Neuronal stem cell (in vitro differentiated cells): Measurements from ENCODE around the gene FBXL20.
"Not testable (repeated sequence)": the region's sequence is repeated elsewhere in the genome, so short reads cannot be mapped to it uniquely, and the experiment has no call there.

Experiments
- DNase-seq: peaks from one replicate; pipeline ENCODE4 v3.0.0-alpha.2; 2013; ENCODE audit warnings: low spot score
- H2AFZ ChIP-seq: one replicate; pipeline ENCODE4 v1.6.1; 2013; ENCODE audit warnings: mild to moderate bottlenecking, low read length, inconsistent platforms
- H2AK5ac ChIP-seq: 2 replicates; pipeline ENCODE4 v1.6.1; 2013; ENCODE audit warnings: low read depth, mild to moderate bottlenecking, inconsistent platforms, low read length, moderate library complexity, mixed read lengths
- H2BK120ac ChIP-seq: 2 replicates; pipeline ENCODE4 v1.6.1; 2013; ENCODE audit warnings: low read depth, mild to moderate bottlenecking, inconsistent platforms, low read length, moderate library complexity, mixed read lengths
- H2BK12ac ChIP-seq: one replicate; pipeline ENCODE4 v1.6.1; 2013; ENCODE audit warnings: low read length, inconsistent platforms
- H2BK15ac ChIP-seq: 2 replicates; pipeline ENCODE4 v1.6.1; 2013; ENCODE audit warnings: mild to moderate bottlenecking, low read length, inconsistent platforms, mixed read lengths
- H2BK5ac ChIP-seq: one replicate; pipeline ENCODE4 v1.6.1; 2013; ENCODE audit warnings: inconsistent platforms, mild to moderate bottlenecking, low read length, moderate library complexity
- H3K14ac ChIP-seq: one replicate; pipeline ENCODE4 v1.6.1; 2013; ENCODE audit warnings: low read length, inconsistent platforms
- H3K18ac ChIP-seq: 2 replicates; pipeline ENCODE4 v1.6.1; 2013; ENCODE audit warnings: low read length, inconsistent platforms
- H3K23ac ChIP-seq: 2 replicates; pipeline ENCODE4 v1.6.1; 2013; ENCODE audit warnings: low read depth, mild to moderate bottlenecking, mixed read lengths, low read length, inconsistent platforms; ENCODE audit not compliant: poor library complexity
- H3K27ac ChIP-seq: replicated peaks from 3 replicates; pipeline ENCODE4 v1.5.1; 2013; ENCODE audit warnings: low read length, inconsistent platforms
- H3K27me3 ChIP-seq, 3 experiments: 2 replicates each; pipeline ENCODE4 v1.6.1; 2013; ENCODE audit warnings: low read length in 3 of 3, mild to moderate bottlenecking in 2 of 3, inconsistent platforms in 1 of 3, low read depth in 1 of 3, mixed read lengths in 1 of 3, moderate library complexity in 1 of 3; ENCODE audit not compliant: control insufficient read depth in 3 of 3, insufficient read depth in 3 of 3
- H3K36me3 ChIP-seq, 2 donors: replicated peaks in 1 of 2; 2 replicates each; pipeline ENCODE4 v1.6.1; 2013; ENCODE audit warnings: low read length in 2 of 2; ENCODE audit not compliant: control insufficient read depth in 2 of 2, insufficient read depth in 2 of 2
- H3K4ac ChIP-seq: 2 replicates; pipeline ENCODE4 v1.6.1; 2013; ENCODE audit warnings: inconsistent platforms, mild to moderate bottlenecking, low read length, moderate library complexity
- H3K4me1 ChIP-seq, 2 donors: 1 replicate in 1 of 2; 2 replicates in 1 of 2; pipeline ENCODE4 v1.6.1; 2013; ENCODE audit warnings: low read length in 2 of 2, low read depth in 1 of 2; ENCODE audit not compliant: control insufficient read depth in 2 of 2, insufficient read depth in 1 of 2
- H3K4me2 ChIP-seq: one replicate; pipeline ENCODE4 v1.6.1; 2013; ENCODE audit warnings: mild to moderate bottlenecking, low read length, inconsistent platforms; ENCODE audit not compliant: insufficient read depth, poor library complexity, severe bottlenecking
- H3K4me3 ChIP-seq, 2 donors: 2 replicates each; pipeline ENCODE4 v1.5.1; 2013; ENCODE audit warnings: low read length in 2 of 2, mild to moderate bottlenecking in 2 of 2, inconsistent platforms in 1 of 2, moderate library complexity in 1 of 2
- H3K79me1 ChIP-seq: one replicate; pipeline ENCODE4 v1.6.1; 2013; ENCODE audit warnings: low read depth, mild to moderate bottlenecking, inconsistent platforms, low read length, moderate library complexity
- H3K9ac ChIP-seq: one replicate; pipeline ENCODE4 v1.6.1; 2013; ENCODE audit warnings: mild to moderate bottlenecking, low read depth, low read length, inconsistent platforms; ENCODE audit not compliant: poor library complexity
- H3K9me3 ChIP-seq, 2 donors: replicated peaks in 1 of 2; 2 replicates each; pipeline versions ENCODE3 to v1.6.1; 2013; ENCODE audit warnings: low read length in 2 of 2, mild to moderate bottlenecking in 2 of 2, inconsistent platforms in 1 of 2, low read depth in 1 of 2, mixed read lengths in 1 of 2, moderate library complexity in 1 of 2; ENCODE audit not compliant: control insufficient read depth in 2 of 2, insufficient read depth in 1 of 2
- H4K8ac ChIP-seq: one replicate; pipeline ENCODE4 v1.6.1; 2013; ENCODE audit warnings: low read depth, mild to moderate bottlenecking, inconsistent platforms, low read length, moderate library complexity
- H4K91ac ChIP-seq: one replicate; pipeline ENCODE4 v1.6.1; 2013; ENCODE audit warnings: low read length, low read depth, mild to moderate bottlenecking, inconsistent platforms; ENCODE audit not compliant: poor library complexity
- WGBS, 2 donors: extraction: QIAGEN DNeasy Blood & Tissue Kit; methylation state at CpG; one replicate each; pipeline ENCODE4 v1.1.7; 2013; ENCODE audit warnings: missing lambda C conversion rate in 2 of 2, mixed read lengths in 1 of 2; ENCODE audit not compliant: insufficient read length in 2 of 2, insufficient replicate concordance in 1 of 2; ENCODE audit errors: extremely low coverage in 2 of 2; 5-methylcytosine and 5-hydroxymethylcytosine counted together

FBXL20 gene

DNA sequence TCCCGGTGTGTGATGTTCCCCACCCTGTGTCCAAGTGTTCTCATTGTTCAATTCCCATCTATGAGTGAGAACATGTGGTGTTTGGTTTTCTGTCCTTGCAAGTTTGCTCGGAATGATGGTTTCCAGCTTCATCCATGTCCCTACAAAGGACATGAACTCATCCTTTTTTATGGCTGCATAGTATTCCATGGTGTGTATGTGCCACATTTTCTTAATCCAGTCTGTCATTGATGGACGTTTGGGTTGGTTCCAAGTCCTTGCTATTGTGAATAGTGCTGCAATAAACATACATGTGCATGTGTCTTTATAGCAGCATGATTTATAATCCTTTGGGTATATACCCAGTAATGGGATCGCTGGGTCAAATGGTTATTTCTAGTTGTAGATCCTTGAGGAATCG is 54.6 kb downstream of the FBXL20 start:
- H3K4me3 ChIP-seq, H3K27me3 ChIP-seq, H3K4me2 ChIP-seq, H3K18ac ChIP-seq, H2BK12ac ChIP-seq, H3K9me3 ChIP-seq, H2BK5ac ChIP-seq, H4K91ac ChIP-seq, H4K8ac ChIP-seq, H3K14ac ChIP-seq, DNase-seq, H3K23ac ChIP-seq, H3K4ac ChIP-seq, H3K36me3 ChIP-seq, H2BK120ac ChIP-seq, H3K79me1 ChIP-seq, H2AFZ ChIP-seq, H3K27ac ChIP-seq, H2AK5ac ChIP-seq, H3K9ac ChIP-seq, H3K4me1 ChIP-seq, H2BK15ac ChIP-seq: not testable (repeated sequence)
- no CpG with 5 or more reads among the region's 5 CpGs for WGBS, 2 donors

DNA sequence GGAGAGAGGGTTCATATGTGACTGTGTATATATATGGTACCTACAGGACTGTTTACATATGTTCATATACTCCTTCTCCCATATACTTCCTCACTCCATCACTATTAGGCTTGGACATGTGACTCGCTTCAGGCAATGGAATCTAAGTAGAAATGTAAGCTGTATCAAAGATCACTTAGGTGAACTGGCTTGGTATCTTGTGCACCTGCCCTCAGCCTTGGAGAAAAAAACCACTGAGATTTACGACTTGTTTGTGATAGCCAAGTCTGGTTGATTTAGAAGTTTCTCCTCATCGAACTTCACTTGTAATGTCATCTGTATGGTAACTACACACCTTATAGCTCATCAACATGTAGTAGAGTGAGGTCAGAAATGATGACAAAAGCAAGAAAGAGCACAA is 59.9 kb downstream of the FBXL20 start:
- Histone ChIP-seq H3K4me2 (no peak overlapping the region), H2BK120ac (no peak overlapping the region), H3K9me3 (no peaks in the 10 kb centered on the region), H3K4ac (no peak overlapping the region), H3K27ac (no peak overlapping the region), H2BK5ac (no peak overlapping the region), H3K9ac (no peak overlapping the region), H3K79me1 (no peaks in the 10 kb centered on the region), H4K91ac (no peak overlapping the region), H3K4me1 (no peaks in the 10 kb centered on the region), H3K18ac (no peak overlapping the region), H2AK5ac (no peak overlapping the region), H3K23ac (no peak overlapping the region), H4K8ac (no peak overlapping the region), H3K27me3 (no peaks in the 10 kb centered on the region), H3K4me3 (no peak overlapping the region), H3K14ac (no peak overlapping the region), H2AFZ (no peak overlapping the region), H2BK15ac (no peak overlapping the region), H3K36me3 (peaks cover 0 to 26% of the 10 kb centered on the region in 2 donors), H2BK12ac (no peak overlapping the region)
- no peak for DNase-seq
- WGBS, 2 donors, result no CpG with 5 or more reads among the region's 3 CpGs

DNA sequence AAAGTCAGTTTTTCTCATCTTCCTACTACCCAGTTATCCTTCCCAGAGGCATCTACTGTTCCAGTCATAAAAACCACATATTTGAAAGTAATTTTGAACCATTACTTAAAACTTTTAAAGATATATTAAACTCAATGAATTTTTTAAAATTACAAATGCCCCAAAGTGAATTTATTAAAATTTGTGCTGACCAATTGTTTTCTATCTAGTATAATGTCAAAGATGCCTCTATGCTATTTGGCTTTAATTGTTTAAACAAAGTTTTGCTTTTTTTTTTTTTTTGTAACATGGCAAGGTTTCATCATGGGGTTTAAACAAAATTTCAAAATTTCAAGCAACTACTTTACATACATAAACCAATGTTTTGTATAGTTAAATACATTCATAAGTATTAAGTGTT is 60.7 kb downstream of the FBXL20 start:
- H4K8ac ChIP-seq, result no peak overlapping the region
- H2AFZ ChIP-seq, result no peak overlapping the region
- H2BK120ac ChIP-seq, result no peak overlapping the region
- no peak for DNase-seq
- peaks cover 0 to 32% of the 10 kb centered on the region in 2 donors for H3K36me3 ChIP-seq
- H4K91ac ChIP-seq, result no peak overlapping the region
- H3K23ac ChIP-seq, result no peak overlapping the region
- no peaks in the 10 kb centered on the region for H3K4me1 ChIP-seq
- H2BK12ac ChIP-seq, result no peak overlapping the region
- no peak overlapping the region for H2AK5ac ChIP-seq
- no peak overlapping the region for H3K14ac ChIP-seq
- no peak overlapping the region for H3K4ac ChIP-seq
- H3K18ac ChIP-seq, result no peak overlapping the region
- no peaks in the 10 kb centered on the region for H3K27me3 ChIP-seq
- H3K4me2 ChIP-seq, result no peak overlapping the region
- H2BK15ac ChIP-seq, result no peak overlapping the region
- H3K27ac ChIP-seq, result no peak overlapping the region
- no peaks in the 10 kb centered on the region for H3K79me1 ChIP-seq
- no peak overlapping the region for H3K9ac ChIP-seq
- H3K9me3 ChIP-seq, result peaks cover 0 to 2% of the 10 kb centered on the region in 2 donors
- H3K4me3 ChIP-seq, result no peak overlapping the region
- H2BK5ac ChIP-seq, result no peak overlapping the region

DNA sequence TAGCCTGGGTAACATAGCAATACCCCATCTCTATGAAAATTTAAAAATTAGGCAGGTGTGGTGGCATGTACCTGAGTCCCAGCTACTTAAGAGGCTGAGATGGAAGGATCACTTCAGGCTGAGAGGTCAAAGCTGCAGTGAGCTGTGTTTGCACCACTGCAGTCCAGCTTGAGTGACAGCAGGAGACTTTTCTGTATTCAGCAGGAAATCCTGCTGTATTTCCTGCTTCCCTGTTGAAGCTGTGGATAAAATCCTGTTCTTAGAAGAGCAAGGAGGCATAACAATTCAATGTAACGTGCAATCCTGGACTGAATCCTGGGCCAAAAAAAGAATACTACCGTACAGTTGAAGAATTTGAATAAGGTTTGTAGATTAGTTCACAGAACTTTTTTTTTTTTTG is 62.2 kb downstream of the FBXL20 start:
- Histone ChIP-seq H3K4me1 (no peaks in the 10 kb centered on the region), H3K9me3 (peaks cover 0 to 4% of the 10 kb centered on the region in 2 donors), H3K14ac (no peak overlapping the region), H3K9ac (no peak overlapping the region), H3K27ac (no peak overlapping the region), H2BK12ac (no peak overlapping the region), H2BK15ac (no peak overlapping the region), H2BK120ac (no peak overlapping the region), H4K91ac (no peak overlapping the region), H3K4me2 (no peak overlapping the region), H3K79me1 (no peaks in the 10 kb centered on the region), H3K4ac (no peak overlapping the region), H3K36me3 (peaks cover 0 to 34% of the 10 kb centered on the region in 2 donors), H3K23ac (no peak overlapping the region), H3K18ac (no peak overlapping the region), H4K8ac (no peak overlapping the region), H2AK5ac (no peak overlapping the region), H3K27me3 (no peaks in the 10 kb centered on the region), H2BK5ac (no peak overlapping the region), H2AFZ (no peak overlapping the region), H3K4me3 (no peak overlapping the region)
- no peak for DNase-seq
- WGBS, 2 donors, result no CpG with 5 or more reads among the region's 2 CpGs
